Fibroblast of peridontal ligament (primary cell): ENCODE measurements around the gene CAPN14.

ENCODE experiments used
- DNase-seq: peaks from one replicate; pipeline ENCODE4 v3.0.0-alpha.2; 2010; ENCODE audit errors: extremely low read depth

Gene CAPN14

GRCh38 chr2:31227110-31227509 lies 9.8 kb upstream of the CAPN14 start:
- DNase-seq: peak; percentile 38

DNA sequence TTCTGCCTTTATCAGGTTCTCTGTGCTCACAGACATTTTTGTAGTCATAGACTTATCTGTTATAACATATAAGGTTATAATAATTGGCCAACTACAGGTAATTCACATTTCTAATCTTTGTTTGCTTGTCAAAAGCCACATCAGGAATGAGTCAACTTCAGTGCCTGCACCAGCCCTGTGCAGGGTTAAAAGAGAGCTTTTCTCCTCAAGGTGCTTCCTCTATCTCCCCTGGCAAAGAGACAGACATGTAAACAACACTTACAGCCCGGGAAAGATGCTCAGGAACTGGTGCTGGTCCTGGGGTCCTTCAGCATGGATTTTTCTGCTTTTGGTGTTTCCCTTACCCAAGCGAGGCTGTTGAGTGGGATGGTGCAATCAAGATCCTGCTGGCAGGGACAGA lies 9.0 kb upstream of the CAPN14 start:
- DNase-seq: no peak

GRCh38 chr2:31223749-31224148 lies 6.4 kb upstream of the CAPN14 start:
- DNase-seq: no peak

DNA sequence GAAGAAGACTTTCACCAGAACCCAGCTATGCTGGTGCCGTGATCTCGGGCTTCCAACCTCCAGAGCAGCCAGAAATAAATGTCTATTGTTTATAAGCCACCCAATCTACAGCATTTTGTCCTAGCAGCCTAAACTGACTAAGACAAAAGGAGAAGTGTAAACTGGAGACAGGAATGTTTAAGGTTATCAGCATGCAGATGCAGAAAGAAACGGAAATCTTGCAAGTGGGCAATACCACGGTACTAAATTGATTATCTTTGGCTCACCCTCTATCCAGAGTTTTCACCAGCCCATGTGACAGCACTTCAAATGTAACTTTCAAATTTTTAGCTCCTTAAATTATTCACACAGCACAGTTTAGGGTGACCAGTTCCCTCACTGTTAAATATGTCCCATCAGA lies 5.7 kb upstream of the CAPN14 start:
- DNase-seq: no peak

DNA sequence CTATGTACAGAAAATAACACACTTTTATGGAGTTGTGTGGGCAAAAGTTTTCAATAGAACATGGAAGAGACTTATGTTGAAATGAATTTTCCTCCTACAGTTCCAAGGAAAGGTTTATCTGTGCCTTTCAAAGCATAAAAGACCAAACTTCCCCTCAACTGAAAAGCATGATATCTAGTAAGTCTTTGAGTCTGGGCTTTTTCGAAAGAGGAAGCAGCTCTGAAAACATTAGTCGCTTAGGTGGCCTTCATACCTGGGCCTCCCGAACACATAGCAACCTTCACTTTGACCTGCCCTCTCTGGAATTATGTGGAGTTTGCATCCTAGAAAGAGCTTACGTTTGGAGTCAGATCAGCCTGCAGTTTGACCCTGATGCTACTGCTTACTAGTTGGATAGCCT lies 4.8 kb upstream of the CAPN14 start:
- no peak for DNase-seq

DNA sequence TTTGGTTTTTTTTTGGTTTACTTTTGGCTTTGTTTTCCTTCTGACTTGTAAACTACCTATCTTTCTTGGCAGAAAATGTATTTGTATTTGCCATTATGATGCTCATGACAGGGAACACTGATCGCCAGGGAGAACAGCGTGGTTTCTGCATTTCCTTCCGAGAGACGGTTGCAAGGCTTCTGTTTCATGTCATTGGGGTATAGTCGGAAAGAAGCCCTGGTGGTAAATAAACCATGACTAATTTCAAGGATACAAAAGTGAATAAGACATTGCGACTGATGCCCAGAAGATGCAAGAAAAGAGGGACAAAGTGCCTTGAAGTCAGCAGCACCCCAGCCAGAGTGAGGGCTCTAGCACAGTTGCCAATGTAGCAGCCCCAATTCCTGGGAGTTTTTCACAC lies 4.2 kb upstream of the CAPN14 start:
- DNase-seq: no peak

DNA sequence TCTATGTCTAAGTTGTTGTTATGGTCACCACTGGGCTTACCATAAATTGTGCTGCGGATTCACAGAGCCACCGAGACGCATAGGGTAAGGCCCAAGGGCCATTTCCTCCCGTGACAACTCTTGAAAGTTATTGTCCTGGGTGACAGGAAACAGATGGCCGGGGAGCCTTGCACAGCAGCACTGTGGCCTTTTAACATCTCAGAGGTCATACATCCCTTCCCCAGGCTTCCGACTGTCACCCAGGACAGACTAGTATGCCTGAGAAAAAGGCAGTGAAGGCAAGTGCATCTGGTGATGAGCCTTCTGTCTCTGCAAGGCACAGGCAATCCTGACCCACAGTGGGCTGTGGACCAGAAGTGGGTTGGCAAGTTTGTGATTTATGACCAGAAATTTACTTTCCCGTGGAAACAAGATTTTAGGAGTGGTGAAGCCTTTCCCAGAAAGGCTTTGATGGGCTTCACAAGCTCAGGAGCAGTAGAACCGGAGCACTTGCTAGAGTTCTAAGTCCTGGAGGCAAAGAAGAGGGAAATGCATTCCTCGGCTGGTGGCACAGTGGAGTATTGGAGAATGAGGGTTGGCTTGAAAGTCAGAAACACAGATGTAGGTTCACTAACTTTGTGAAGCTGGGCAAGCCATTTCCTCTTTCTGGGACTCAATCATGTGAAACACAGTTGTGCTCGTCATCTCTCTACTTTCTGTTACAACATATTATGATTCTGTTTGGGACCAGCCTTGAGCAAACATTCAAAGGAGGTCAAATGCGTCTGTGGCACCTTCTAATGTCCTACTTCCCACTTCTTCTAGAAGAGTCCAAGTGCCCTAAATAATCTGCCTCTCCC lies 2.0 kb upstream of the CAPN14 start:
- DNase-seq: peak; percentile 69

GRCh38 chr2:31216734-31217133 lies 581 bp downstream of the CAPN14 start:
- no peak for DNase-seq

- DNase-seq: no peak
These were observed 2.8 kb downstream of the CAPN14 start for GRCh38 chr2:31214444-31214915.

DNA sequence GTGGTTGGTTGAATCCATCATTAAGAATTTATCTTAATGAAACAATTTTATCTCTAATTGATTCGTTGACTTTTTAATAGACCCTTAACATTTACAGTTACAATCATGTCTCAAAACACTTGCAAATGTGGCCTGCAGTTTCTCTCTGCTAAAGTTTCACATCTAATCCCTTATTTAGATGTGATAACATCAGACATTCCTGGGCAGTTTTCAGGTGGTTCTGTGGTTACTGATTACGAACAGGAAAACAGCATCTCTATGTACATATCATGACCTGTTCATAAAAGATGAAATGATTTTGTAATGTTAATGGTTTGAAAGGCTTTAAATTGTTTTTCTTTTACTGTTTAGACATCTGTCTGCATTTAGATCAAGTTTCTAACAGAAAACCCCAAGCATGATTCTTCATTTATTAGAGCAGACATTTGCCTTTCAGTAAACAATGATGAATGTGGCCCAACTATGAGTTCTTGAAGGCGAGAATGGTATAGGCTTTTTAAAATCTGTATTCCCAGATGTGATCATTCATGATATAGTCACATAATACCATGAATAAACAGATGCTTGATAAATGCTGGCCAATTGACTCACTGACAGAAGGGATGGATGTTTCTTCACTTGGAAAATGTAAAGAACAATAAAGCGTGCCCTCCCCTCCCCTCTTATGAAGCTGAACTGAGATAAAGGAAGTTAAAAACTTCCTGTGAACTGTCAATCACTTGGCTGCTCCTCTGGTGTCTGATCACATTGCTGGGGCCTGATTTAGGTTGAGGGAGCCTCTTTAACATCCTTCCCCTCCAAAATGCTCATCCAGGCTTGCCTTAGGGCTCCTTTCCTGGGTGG lies 3.5 kb downstream of the CAPN14 start:
- no peak for DNase-seq

- DNase-seq: no peak
These were observed 4.4 kb downstream of the CAPN14 start for GRCh38 chr2:31212659-31213600.

DNA sequence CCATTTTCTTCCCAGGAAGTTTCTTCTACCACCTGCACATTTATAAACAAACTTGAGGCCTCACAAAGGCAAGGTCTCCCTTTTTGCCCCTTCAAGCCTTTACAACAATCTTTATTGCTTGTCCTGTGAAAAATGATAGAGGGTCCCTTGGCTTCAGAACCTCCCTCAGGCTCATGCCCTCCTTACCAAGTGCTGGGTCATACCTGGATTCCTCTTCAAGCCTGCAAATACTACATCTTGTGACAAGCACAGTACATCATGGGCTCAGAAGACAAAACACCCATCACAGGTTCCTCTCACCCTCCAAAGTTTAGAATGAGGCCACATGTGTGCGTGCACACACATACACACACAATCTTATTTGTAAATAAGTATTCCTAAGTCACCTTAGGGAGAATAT lies 9.1 kb downstream of the CAPN14 start:
- DNase-seq: no peak

- no peak for DNase-seq
These were observed 9.5 kb downstream of the CAPN14 start for GRCh38 chr2:31207790-31208189.

DNA sequence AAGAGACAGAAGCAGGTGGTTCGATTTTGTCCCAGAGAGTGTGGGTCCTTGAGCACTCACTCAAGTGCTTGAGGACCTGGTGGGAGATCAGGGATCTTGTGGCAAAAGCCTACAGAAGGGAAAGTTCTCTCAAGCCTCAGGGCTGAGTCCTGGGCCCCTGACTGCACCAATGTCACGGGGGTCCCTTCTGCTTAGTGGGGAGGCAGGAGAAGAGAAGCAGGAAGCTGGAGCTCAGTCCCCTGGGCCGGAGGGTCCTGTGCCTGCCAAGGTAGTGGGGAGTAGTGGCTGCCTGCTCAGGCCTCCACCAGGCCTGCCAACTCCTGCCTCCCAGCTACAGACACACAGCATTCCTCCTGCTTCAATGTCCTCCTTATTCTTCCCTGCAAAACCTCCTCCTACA lies 11.7 kb downstream of the CAPN14 start:
- DNase-seq: no peak

DNA sequence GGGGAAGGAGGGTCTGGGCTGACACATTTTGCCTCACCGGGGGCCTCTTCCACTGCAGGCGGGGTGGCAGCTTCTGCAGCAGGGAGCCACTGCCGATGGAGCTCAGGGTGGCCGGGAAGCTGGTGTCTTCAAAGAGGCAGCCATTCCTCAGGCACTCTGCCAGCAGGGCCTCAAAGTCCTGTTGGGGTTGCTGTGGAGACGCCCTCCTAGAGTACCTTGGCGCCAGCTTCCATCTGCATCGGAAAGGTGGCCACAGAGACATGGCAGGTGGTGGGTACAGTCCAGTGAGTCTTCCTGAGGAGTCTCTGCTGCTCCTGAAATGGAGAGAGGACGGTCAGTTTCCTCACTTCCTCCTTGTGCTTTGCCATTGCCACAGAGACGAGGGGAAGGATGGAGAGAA lies 12.1 kb downstream of the CAPN14 start:
- DNase-seq: no peak

DNA sequence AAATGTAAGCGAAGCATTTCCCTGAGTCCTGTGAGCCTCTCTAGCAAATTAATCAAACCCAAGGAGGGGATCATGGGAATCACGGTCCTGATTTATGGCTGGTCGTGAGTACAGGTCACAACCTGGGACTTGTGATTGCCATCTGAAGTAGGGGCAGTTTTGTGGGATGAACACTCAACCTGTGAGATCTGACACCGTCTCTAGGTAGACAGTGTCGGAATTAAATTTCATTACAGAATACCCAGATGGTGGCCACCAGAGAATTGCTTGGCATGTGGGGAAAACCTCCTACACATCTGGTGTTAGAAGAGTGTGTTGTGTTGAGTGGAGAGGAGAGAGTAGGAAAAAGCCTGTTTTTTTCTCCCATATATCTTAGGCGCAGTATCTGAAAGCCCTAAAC lies 12.5 kb downstream of the CAPN14 start:
- DNase-seq: no peak

DNA sequence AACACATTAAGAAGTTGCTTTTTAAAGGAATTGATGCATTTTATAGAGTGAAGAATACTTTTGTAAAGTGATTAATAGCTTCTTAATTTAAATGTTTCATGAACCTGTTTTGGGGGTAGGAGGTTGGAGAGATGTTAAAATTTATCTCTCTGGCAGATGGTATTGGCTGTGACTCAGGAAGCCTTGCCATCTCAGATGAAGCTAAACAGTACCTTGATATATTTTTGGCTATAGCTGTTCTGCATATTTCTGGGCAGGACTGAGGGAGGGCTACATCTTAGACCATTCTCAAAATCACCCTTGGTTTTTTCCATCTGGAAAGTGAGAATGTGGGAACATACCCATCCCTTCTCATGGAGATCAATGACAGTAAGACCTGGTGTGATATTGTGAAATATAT lies 13.4 kb downstream of the CAPN14 start:
- DNase-seq: no peak

DNA sequence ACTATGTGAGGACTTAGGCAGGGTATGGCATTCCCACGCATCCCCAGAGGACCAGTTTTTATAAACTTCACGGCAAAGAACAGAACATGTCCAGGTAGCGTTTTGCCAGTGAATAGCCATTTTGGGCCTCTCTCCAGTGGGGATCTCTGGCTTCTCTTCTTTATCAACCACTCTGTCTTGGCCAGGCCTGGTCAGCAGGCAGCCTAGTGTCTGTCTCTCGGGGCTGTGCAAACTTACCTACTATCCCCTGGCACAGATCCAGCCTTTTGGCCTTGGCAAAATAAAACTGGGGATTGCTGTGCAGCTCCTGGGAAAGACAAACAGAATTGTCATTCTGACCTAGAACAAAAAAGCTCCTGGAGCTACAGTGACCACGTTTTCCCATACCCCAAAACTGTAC lies 14.5 kb downstream of the CAPN14 start:
- no peak for DNase-seq

GRCh38 chr2:31202041-31202440 lies 15.3 kb downstream of the CAPN14 start:
- no peak for DNase-seq

- no peak for DNase-seq
These were observed 16.3 kb downstream of the CAPN14 start for GRCh38 chr2:31200972-31201371.

GRCh38 chr2:31199206-31199605 lies 18.1 kb downstream of the CAPN14 start:
- no peak for DNase-seq

DNA sequence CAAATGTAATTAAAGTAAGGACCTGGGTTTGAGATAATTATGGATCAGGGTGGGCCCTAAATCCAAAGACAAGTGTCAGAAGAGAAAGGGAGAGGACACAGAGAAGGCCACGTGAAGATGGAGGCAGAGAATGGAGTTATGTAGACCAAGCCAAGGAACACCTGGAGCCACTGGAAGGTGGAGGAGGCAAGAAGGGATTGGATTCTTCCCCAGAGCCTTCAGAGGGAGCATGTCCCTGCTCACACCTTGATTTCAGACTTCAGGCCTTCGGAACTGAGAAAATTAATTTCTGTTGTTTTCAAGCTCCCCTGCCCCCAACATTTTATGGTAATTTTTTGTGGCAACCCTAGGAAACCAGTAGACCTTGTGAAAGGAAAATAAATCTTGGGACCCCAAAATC lies 19.6 kb downstream of the CAPN14 start:
- DNase-seq: no peak
